K562 (cell line): ENCODE measurements around the gene NLGN4Y. TPM values are rescaled to one million over a fixed set of nuclear protein-coding genes. Genes with fewer than 3 reads are reported as not detected.

Experiments
- NR2C1 ChIP-seq, 2 experiments: fragments of 450-650 bp; IDR thresholded peaks; 2 replicates each; pipeline ENCODE4 v1.6.1; 2017; ENCODE audit warnings: mild to moderate bottlenecking in 2 of 2, antibody characterized with exemption in 1 of 2, inconsistent platforms in 1 of 2, missing compliant biosample characterization in 1 of 2, missing genetic modification characterization in 1 of 2
- ZNF318 ChIP-seq, 2 experiments: fragments of 450-650 bp; IDR thresholded peaks; 2 replicates each; pipeline ENCODE4 v1.6.1; 2016; ENCODE audit warnings: mild to moderate bottlenecking in 2 of 2, borderline replicate concordance in 1 of 2, low read depth in 1 of 2, moderate library complexity in 1 of 2
- polyA plus RNA-seq, 8 experiments: library from polyadenylated mRNA; depleted of rRNA in 4 of 8; stranded (reverse) in 5 of 8; unstranded in 3 of 8; fragments of >200 nt; fragmentation: Nextera tagmentation in 2 of 8; fragmentation: Illumina TruSeq in 1 of 8; extraction: Ambion mirVana in 2 of 8; extraction: Trizol in 1 of 8; gene quantifications; 2 replicates each; pipeline versions ENCODE4 v1.2.1 to v1.2.3, GENCODE V29; 2011 to 2014; ENCODE audit warnings: inconsistent platforms in 1 of 8, missing spikeins in 1 of 8
- total RNA-seq, 7 experiments: library from RNA; depleted of rRNA in 6 of 7; stranded (reverse); fragments of >200 nt in 6 of 7; fragmentation: Illumina TruSeq in 2 of 7; extraction: Trizol in 2 of 7; gene quantifications; 2 replicates each; pipeline versions ENCODE4 v1.2.1 to v1.2.3, GENCODE V29; 2011 to 2021; ENCODE audit warnings: low replicate concordance in 1 of 7

NLGN4Y gene
- total and polyA plus RNA-seq, 9 of the 15 experiments (the other 6 are each of a cell fraction or from before 2014, with no cell fraction given) = not detected

- TF ChIP-seq ZNF318 (IDR thresholded peaks at IDR 0.05; ENCODE audit: borderline replicate concordance in 1 of 2, low read depth in 1 of 2) (no peak), NR2C1 (IDR thresholded peaks at IDR 0.05) (no peak), NR2C1 (tag; IDR thresholded peaks at IDR 0.05) (no peak)
Observed at GRCh38 chrY:14804041-14804440, 279.7 kb downstream of the NLGN4Y start (continued).
